GM12873 (cell line): ENCODE data around the gene MAG.

Experiments used
- TF ChIP-seq, protein P1 (sequence below): IDR thresholded peaks from 2 replicates; pipeline ENCODE4 v1.5.1; 2012; ENCODE audit warnings: low read depth, mild to moderate bottlenecking, moderate library complexity, low read length, control low read depth; ENCODE audit not compliant: insufficient read depth; ENCODE audit errors: missing control alignments

Gene MAG

DNA sequence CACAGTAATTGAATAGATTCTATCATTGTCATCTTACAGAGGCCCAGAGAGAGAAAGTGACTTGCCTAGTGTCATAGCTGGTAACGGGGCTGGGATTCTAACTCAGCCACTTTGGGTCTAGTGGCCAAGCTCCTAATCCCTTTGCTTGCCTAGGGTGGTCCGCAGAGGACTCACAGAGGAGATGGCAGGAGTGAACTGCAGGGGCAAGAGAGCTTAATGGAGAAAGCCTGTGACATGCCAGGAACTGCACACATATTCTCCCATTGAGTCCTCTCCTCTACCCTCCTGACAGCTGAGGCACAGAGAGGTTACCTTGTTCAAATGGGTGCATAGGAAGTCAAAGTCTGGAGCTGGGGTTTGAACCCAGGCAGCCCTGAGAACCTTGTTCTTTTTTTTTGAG is 40.5 kb upstream of the MAG start:
- TF ChIP-seq, protein P1, sequence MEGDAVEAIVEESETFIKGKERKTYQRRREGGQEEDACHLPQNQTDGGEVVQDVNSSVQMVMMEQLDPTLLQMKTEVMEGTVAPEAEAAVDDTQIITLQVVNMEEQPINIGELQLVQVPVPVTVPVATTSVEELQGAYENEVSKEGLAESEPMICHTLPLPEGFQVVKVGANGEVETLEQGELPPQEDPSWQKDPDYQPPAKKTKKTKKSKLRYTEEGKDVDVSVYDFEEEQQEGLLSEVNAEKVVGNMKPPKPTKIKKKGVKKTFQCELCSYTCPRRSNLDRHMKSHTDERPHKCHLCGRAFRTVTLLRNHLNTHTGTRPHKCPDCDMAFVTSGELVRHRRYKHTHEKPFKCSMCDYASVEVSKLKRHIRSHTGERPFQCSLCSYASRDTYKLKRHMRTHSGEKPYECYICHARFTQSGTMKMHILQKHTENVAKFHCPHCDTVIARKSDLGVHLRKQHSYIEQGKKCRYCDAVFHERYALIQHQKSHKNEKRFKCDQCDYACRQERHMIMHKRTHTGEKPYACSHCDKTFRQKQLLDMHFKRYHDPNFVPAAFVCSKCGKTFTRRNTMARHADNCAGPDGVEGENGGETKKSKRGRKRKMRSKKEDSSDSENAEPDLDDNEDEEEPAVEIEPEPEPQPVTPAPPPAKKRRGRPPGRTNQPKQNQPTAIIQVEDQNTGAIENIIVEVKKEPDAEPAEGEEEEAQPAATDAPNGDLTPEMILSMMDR = no peak

DNA sequence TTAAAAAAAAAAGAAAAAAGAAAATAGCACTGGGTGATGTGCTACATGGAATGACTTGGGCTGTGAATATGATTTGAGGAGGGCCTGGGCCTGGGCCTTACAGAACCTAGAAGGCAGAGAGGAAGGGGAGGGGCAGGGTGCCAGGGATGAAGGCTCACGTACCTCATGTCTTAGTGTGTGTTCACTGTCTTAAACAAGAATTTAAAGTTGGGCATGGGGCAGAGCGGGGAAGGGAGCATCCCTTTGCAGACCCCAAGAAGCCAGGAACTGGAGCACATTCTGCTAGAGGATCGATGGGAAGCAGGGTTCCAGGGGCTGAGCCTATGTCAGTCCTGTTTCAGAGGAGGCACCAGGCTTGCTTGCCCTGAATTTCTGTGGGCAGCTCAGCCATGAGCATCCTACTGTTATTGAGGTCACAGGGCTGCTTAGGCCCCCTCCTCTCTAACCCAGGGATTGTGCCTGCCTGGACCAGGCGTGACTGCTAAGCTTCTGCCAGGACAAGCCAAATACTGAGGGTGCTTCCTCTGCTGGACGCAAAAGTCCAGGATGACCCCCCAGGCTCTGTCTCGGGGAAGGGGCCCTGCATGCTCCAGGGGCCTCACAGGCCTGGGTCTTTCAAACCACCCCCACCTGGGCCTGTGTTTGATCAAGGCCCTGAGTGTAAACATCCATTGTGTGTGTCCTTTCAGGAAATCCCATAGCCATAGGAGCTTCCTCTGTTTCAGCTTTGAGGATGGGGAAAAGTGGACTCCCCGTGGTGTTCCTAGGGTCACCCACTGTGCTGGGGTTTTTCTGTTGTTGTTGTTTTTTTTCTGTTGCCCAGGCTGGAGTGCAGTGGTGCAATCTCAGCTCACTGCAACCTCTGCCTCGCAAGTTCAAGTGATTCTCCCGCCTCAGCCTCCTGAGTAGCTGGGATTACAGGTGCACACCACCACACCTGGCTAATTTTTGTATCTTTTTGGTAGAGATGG is 38.4 kb upstream of the MAG start:
- TF ChIP-seq, protein P1 = no peak

DNA sequence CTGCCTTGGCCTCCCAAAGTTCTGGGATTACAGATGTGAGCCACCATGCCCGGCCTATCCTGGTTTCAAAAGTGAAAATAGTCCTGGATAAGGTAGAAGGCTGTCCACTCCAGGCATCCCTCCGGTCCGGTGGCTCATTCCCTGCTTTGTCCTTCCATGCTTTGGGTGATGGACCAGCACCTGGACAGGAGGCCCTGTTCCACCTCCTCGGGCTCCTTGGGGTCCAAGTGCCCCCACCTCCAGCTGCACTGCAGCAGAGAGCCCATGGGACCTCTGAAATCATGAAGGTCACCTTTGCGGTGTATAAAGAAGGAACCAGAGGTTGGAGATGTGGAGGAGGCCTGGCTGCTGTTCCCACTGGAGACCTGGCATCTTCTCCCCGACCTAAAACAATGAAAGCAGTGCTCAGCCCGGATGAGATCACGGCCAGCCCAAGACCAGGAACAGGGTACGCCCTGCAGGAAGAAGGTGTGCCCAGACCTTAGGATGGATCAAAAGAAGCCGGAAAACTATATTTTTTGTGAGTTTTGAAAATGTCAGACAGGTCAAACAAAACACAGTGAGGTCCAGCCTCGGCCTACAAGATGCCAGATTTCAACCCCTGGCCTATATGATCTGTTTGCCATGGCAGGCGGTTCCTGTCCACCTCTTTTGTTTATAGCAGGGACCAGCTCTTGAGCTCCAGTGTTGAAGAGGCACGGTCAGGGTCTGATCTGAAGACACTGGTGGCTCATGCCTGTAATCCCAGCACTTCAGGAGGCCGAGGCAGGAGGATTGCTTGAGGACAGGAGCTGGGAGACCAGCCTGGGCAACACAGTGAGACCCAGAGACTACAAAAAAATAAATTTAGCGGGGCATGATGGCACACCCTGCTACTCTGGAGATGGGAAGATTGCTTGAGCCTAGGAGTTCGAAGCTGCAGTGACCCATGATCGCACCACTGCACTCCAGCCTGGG is 37.3 kb upstream of the MAG start:
- TF ChIP-seq, protein P1 = no peak

DNA sequence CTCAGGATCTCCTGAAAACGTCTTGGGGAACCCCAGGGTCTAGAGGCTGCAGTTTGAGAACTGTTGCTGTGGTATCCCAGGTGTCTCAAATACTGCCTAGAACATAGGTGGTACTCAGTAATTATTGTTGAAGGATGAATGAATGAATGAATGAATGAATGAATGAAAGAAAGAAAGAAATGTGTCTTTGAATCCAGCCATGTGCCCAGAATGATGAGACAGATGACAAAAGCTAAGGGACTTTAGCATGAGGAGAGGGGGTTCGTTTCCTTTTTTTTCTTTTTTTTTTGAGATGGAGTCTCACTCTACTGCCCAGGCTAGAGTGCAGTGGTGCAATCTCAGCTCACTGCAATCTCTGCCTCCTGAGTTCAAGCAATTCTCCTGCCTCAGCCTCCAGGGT is 35.4 kb upstream of the MAG start:
- TF ChIP-seq, protein P1 = no peak

DNA sequence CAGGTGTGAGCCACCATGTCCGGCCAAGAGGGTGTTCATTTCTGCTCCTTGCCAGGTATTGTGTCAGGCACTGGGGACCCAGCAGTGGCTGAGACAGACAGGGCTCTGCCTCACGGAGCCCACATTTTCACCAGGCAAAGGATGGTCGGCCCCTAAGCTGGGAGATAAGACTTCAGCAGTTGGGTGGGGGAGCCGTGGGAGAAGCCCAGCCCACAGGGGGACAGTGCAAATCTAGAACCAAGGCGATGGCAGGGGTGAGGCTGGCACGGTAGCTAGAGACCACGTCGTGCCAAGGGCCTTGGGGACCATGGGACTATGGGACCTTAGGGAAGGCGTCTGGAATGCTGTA is 34.9 kb upstream of the MAG start:
- TF ChIP-seq, protein P1 = no peak

DNA sequence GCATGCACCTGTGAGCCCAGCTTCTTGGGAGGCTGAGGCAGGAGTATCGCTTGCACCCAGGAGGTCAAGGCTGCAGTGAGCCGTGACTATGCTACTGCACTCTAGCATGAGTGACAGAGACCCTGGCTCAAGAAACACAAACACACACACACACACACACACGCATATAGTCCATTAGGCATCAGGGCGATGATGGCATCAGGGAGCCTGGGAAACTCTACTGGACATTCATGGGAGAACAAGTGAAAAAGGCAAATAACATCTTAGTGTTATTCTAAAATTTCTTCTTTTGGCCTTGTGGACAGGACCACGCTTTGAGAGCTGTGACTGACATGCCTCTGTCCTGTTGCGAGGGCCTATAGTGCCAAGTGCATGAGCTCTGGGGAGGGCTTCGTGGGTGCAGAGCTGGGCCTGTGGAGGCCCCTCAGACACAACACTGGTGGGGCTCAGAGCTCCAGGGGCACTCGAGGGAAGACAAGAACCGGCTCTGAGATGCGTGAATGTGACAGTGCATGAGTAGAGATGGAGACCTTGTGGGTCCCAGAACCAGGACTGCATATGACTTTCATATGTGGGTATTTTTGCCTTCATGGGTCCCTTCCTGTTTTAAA is 31.2 kb upstream of the MAG start:
- TF ChIP-seq, protein P1 = no peak
